ENCODE measurements around the gene HSFX3. TPM values are rescaled to one million over a fixed set of nuclear protein-coding genes. Genes with fewer than 3 reads are reported as not detected.
"Not testable (repeated sequence)": the region's sequence is repeated elsewhere in the genome, so short reads cannot be mapped to it uniquely, and the experiment has no call there.

The HSFX3 gene
- total RNA-seq, 1 donor from 2014 or later = not detected

DNA sequence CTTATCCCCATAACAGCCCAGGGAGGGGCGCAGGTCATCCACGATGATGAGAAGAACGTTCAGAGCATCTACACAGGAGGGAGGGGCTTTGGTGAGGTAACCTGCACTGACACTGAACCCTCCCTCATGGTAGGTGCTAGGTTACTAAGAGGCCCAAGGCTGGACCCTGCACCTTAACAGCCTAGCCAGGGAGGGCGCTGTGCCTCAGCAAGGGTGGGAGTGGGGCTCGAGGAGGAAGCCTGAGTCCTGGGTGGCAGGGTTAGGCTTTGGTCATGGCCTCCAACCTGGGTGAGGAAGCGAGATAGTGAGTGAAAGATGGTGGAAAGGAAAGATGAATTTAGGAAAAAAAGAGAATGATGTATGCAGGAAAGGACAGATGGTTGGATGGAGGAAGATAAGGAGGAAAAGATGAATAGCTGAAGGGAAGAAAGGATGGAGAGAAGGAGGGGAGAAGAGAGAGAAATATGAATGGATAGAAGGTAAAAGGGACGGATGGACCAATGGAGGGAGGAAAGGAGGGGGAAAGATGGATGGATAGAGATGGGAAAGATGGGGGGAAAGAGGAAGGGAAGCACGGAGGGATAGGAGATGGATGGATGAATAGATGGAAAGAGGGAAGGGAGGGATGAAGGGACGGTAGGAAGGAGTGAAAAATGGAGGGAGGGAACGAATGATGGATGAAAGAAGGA is 45.4 kb downstream of the HSFX3 start:
- no peak for DNase-seq (ENCODE audit: low read depth)
- H3K36me3 ChIP-seq (ENCODE audit: control insufficient read depth, insufficient read depth, low read length) = peaks cover 2% of the 10 kb centered on the region
- H3K4me3 ChIP-seq (ENCODE audit: low read depth, low read length) = peak overlapping the region; percentile 53
- H3K27me3 ChIP-seq (ENCODE audit: control insufficient read depth, insufficient read depth, low read length) = no peaks in the 10 kb centered on the region
- peak; percentile 9 for TF ChIP-seq CTCF (IDR thresholded peaks at IDR 0.05; ENCODE audit: insufficient read depth, low read length, severe bottlenecking)
- FAIRE-seq = no peak

DNA sequence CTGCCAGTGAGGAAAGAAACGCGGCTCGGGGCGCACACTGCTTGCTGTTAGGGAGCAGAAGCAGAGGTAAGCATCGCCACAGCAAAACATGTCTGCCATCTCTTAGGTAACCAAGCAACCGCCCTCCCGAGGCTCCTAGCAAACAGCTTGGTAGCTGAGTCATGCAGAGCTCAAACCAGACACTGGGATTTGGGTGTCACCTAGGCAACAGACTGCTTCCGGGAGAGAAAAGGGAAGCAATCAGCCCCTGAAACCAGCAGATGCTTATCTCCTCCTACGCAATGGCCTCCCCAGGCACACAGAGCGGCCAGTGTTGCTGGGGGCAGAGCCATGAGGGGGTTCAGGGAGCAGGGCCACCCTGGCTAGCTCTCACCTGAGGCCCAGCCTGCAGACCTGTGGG is 46.3 kb downstream of the HSFX3 start:
- H3K27me3 ChIP-seq (ENCODE audit: control insufficient read depth, insufficient read depth, low read length); H3K4me3 ChIP-seq (ENCODE audit: low read depth, low read length); H3K36me3 ChIP-seq (ENCODE audit: control insufficient read depth, insufficient read depth, low read length); FAIRE-seq: not testable (repeated sequence)
- peak; percentile 39 for DNase-seq (ENCODE audit: low read depth)

DNA sequence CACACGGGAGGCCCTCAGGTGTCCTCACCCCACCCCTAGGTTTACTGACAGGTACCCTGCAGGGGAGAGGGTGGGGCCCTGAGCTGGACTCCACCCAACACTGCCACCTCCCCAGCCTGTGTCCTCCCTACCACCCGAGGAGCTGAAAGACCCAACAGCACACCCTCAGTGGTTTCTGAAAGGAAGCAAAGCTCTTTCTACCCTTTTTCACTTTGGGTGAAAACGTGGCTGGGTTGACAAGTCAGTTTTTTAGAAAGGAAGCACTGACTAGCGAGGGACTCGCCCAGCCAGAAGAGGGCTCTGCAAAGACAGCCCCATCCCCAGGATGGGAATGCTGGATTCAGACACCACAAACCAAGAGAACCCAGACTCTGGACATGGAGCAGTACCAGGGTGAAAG is 46.8 kb downstream of the HSFX3 start:
- not testable (repeated sequence) for FAIRE-seq; H3K36me3 ChIP-seq (ENCODE audit: control insufficient read depth, insufficient read depth, low read length); H3K27me3 ChIP-seq (ENCODE audit: control insufficient read depth, insufficient read depth, low read length); H3K4me3 ChIP-seq (ENCODE audit: low read depth, low read length); DNase-seq (ENCODE audit: low read depth)

- no peak for TF ChIP-seq CTCF (IDR thresholded peaks at IDR 0.05; ENCODE audit: insufficient read depth, low read length, severe bottlenecking)
- FAIRE-seq (no peak), DNase-seq (ENCODE audit: low read depth) (no peak)
- no peaks in the 10 kb centered on the region for H3K27me3 ChIP-seq (ENCODE audit: control insufficient read depth, insufficient read depth, low read length)
- peaks cover 2% of the 10 kb centered on the region for H3K36me3 ChIP-seq (ENCODE audit: control insufficient read depth, insufficient read depth, low read length)
- H3K4me3 ChIP-seq (ENCODE audit: low read depth, low read length) = no peak overlapping the region
These were observed 50.0 kb downstream of the HSFX3 start for GRCh38 chrX:149499766-149500165.

- no peak for TF ChIP-seq CTCF (IDR thresholded peaks at IDR 0.05; ENCODE audit: insufficient read depth, low read length, severe bottlenecking)
- Histone ChIP-seq H3K4me3 (ENCODE audit: low read depth, low read length) (no peak overlapping the region), H3K27me3 (ENCODE audit: control insufficient read depth, insufficient read depth, low read length) (no peaks in the 10 kb centered on the region), H3K36me3 (ENCODE audit: control insufficient read depth, insufficient read depth, low read length) (peaks cover 6% of the 10 kb centered on the region)
- no peak for FAIRE-seq
- DNase-seq (ENCODE audit: low read depth) = no peak
These were observed 51.0 kb downstream of the HSFX3 start for GRCh38 chrX:149498767-149499166.

Other genes starting within 250 kb of the HSFX3 start
- 12.4 and 21.5 TPM in 2 replicates for gene IDS, start 44.6 kb downstream of the HSFX3 start, total RNA-seq
- 19.5 and 20.1 TPM in 2 replicates for gene EOLA1, start 8.9 kb downstream of the HSFX3 start, total RNA-seq
- not detected in 2 replicates for gene MAGEA9B, start 37.5 kb upstream of the HSFX3 start, total RNA-seq
- not detected in 2 replicates for gene HSFX2, start 45.4 kb upstream of the HSFX3 start, total RNA-seq
- gene TMEM185A, start 81.9 kb upstream of the HSFX3 start, total RNA-seq = 20.3 and 27.0 TPM in 2 replicates
- gene MAGEA11, start 162.1 kb upstream of the HSFX3 start, total RNA-seq = not detected in 2 replicates
- 0.53 and 0.77 TPM in 2 replicates for gene HSFX1, start 224.1 kb upstream of the HSFX3 start, total RNA-seq
- not detected in 2 replicates for gene MAGEA9, start 232.0 kb upstream of the HSFX3 start, total RNA-seq

Measured in bronchial epithelial cell (primary cell).